ENCODE results near the gene ILDR1.
"Not testable (repeated sequence)": the region's sequence is repeated elsewhere in the genome, so short reads cannot be mapped to it uniquely, and the experiment has no call there.

ILDR1 gene

DNA sequence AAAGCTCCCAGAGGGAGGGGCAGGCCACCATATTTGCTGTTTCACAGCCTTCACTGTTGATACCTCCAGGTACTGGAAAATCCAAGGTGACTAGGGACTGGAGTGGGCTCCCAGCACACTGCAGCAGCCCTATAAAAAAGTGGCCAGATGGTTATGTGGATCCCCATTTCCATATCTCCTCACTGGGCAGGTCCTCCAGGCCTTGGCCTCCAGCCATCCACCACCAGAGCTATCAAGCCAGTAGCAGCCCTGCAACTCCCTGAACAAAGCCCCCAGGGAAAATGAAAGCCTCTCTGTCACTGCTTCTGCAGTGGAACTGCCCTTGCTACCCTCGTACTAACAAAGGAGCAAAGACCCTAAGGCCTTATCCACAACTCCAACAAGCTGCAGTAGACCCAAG is 58.4 kb downstream of the ILDR1 start:
- Mint-ChIP-seq H3K36me3 (peaks cover 32 to 54% of the 10 kb centered on the region in 2 donors), H3K9me3 (peaks cover 28 to 32% of the 10 kb centered on the region in 2 donors), H3K4me1 (peaks cover 0 to 8% of the 10 kb centered on the region in 2 donors), H3K27me3 (no peaks in the 10 kb centered on the region), H3K4me3 (no peak overlapping the region), H3K27ac (no peak overlapping the region)
- DNase-seq (no peak), ATAC-seq (replicated peaks) (no peak)

GRCh38 chr3:121962443-121962842 is 59.6 kb downstream of the ILDR1 start:
- Mint-ChIP-seq H3K4me1 (peaks cover 7 to 18% of the 10 kb centered on the region in 2 donors), H3K4me3 (no peak overlapping the region), H3K27ac (no peak overlapping the region), H3K36me3 (peaks cover 43 to 66% of the 10 kb centered on the region in 2 donors), H3K9me3 (peaks cover 28 to 34% of the 10 kb centered on the region in 2 donors), H3K27me3 (no peaks in the 10 kb centered on the region)
- no peak for ATAC-seq (replicated peaks)
- no peak for DNase-seq

DNA sequence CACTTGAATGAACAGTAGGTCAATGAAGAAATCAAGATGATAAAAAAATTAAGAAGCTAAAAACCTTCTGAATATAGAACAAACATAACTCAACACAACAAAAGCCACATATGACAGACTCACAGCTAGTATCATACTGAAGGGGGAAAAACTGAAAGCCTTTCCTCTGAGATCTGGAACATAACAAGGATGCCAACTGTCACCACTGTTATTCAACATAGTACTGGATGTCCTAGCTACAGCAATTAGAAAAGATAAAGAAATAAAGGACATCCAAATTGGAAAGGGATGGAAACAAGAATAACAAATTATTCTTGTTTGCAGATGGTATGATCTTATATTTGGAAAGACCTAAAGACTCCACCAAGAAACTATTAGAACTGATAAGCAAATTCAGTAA is 60.8 kb downstream of the ILDR1 start:
- no peak for ATAC-seq (replicated peaks)
- no peaks in the 10 kb centered on the region for H3K27me3 Mint-ChIP-seq
- H3K36me3 Mint-ChIP-seq: peaks cover 48 to 73% of the 10 kb centered on the region in 2 donors

DNA sequence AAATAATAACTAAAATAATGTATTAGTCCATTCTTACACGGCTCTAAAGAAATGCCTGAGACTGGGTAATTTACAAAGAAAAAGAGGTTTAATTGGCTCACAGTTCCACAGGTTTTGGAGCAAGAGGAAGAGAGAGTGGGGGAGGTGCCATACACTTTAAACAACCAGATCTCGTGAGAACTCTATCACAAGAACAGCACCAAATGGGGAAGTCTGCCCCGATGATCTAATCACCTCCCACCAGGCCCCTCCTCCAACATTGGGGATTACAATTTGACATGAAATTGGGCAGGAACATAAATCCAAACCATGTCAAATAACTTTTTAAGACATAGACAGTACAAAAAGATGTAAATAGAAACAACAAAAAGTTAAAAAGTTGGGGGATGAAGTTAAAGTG is 63.2 kb downstream of the ILDR1 start:
- no peaks in the 10 kb centered on the region for H3K27me3 Mint-ChIP-seq
- peak overlapping the region; percentile 48 for H3K27ac Mint-ChIP-seq
- no peak for ATAC-seq (replicated peaks)
- peaks cover 14 to 32% of the 10 kb centered on the region in 2 donors for H3K4me1 Mint-ChIP-seq
- peaks cover 59 to 76% of the 10 kb centered on the region in 2 donors for H3K36me3 Mint-ChIP-seq
- no peak for DNase-seq
- no peak overlapping the region for H3K4me3 Mint-ChIP-seq
- H3K9me3 Mint-ChIP-seq: peaks cover 13 to 19% of the 10 kb centered on the region in 2 donors

More for the DNA sequence above, 60.8 kb downstream of the ILDR1 start:
- H3K27ac Mint-ChIP-seq: no peak overlapping the region
- DNase-seq: no peak
- H3K4me1 Mint-ChIP-seq: peaks cover 12 to 29% of the 10 kb centered on the region in 2 donors
- H3K4me3 Mint-ChIP-seq: no peak overlapping the region
- H3K9me3 Mint-ChIP-seq: peaks cover 27 to 29% of the 10 kb centered on the region in 2 donors

DNA sequence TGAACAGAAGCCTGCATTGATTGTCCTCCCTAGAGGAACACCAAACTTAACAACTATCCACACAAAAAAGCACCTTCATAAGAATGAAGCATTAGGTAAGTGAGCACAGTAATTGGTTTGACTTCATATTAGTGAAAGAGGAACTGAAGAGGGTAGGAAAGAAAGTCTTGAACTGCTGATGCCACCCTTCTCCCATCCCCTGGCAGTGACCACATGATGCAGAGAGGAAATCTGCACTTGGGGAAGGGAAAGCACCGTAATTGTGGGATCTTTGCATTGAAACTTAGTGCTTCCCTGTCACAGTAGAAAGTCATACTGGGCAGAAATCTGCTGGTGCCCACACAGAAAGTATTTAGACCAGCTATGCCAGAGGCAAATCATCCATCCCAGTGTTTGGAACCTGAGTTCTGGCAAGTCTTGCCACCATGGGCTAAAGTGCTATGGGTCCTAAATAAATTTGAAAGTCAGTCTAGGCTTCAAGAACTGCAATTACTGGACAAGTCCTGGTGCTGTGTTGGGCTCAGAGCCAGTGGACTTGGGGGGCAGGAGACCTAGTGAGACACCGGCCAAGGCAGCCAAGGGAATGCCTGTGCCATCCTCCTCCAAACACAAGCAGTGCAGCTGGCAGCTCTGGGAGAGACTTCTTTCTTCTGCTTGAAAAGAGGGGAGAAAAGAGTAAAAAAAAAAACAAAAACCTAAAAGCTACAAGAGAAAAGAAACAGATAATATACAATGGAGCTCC is 64.2 kb downstream of the ILDR1 start:
- Mint-ChIP-seq H3K36me3 (peaks cover 60 to 74% of the 10 kb centered on the region in 2 donors), H3K9me3 (peaks cover 10 to 17% of the 10 kb centered on the region in 2 donors), H3K4me3 (peak overlapping the region in 1 of 2 donors; percentile 40), H3K27me3 (no peaks in the 10 kb centered on the region), H3K4me1 (peaks cover 14 to 32% of the 10 kb centered on the region in 2 donors), H3K27ac (peak overlapping the region; percentile 89)
- ATAC-seq (replicated peaks): peak; percentile 94 to 96
- DNase-seq: peak; percentile 61

- Mint-ChIP-seq H3K4me1 (peaks cover 14 to 32% of the 10 kb centered on the region in 2 donors), H3K9me3 (peaks cover 11 to 20% of the 10 kb centered on the region in 2 donors), H3K27ac (peak overlapping the region; percentile 9), H3K4me3 (no peak overlapping the region), H3K36me3 (peaks cover 66 to 77% of the 10 kb centered on the region in 2 donors), H3K27me3 (no peaks in the 10 kb centered on the region)
- no peak for DNase-seq
- ATAC-seq (replicated peaks): no peak
Measured at GRCh38 chr3:121956363-121956762, 65.7 kb downstream of the ILDR1 start.

GRCh38 chr3:121951291-121951919 is 70.6 kb downstream of the ILDR1 start:
- no peaks in the 10 kb centered on the region for H3K27me3 Mint-ChIP-seq
- H3K4me3 Mint-ChIP-seq: no peak overlapping the region
- ATAC-seq (replicated peaks): no peak
- H3K36me3 Mint-ChIP-seq: peaks cover 46 to 50% of the 10 kb centered on the region in 2 donors
- peaks cover 10 to 19% of the 10 kb centered on the region in 2 donors for H3K9me3 Mint-ChIP-seq
- DNase-seq: no peak
- peaks cover 2 to 4% of the 10 kb centered on the region in 2 donors for H3K4me1 Mint-ChIP-seq
- H3K27ac Mint-ChIP-seq: no peak overlapping the region

DNA sequence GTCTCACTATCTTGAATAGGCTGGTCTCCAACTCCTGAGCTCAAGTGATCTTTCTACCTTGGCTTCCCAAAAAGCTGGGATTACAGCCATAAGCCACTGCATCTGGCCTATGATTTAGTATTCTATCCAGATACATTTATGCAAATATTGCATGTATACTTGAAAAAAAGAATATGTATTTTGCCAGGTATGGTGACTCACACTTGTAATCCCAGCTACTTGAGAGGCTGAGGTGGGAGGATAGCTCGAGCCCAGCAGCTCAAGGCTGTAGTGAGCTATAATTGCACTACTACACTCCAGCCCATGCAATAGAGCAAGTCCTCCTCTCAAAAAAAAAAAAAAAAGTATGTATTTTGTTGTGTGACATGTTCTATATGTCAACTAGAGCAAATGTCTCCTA is 73.4 kb downstream of the ILDR1 start:
- H3K27me3 Mint-ChIP-seq: no peaks in the 10 kb centered on the region
- H3K9me3 Mint-ChIP-seq: peaks cover 8 to 16% of the 10 kb centered on the region in 2 donors
- ATAC-seq (replicated peaks): no peak
- H3K4me3 Mint-ChIP-seq: no peak overlapping the region
- no peak overlapping the region for H3K27ac Mint-ChIP-seq
- H3K4me1 Mint-ChIP-seq: no peaks in the 10 kb centered on the region
- H3K36me3 Mint-ChIP-seq: peaks cover 23 to 26% of the 10 kb centered on the region in 2 donors
- no peak for DNase-seq

- H3K36me3 Mint-ChIP-seq: peaks cover 21 to 32% of the 10 kb centered on the region in 2 donors
- DNase-seq (no peak), ATAC-seq (replicated peaks) (no peak)
- no peaks in the 10 kb centered on the region for H3K27me3 Mint-ChIP-seq
- no peak overlapping the region for H3K27ac Mint-ChIP-seq
- no peak overlapping the region for H3K4me3 Mint-ChIP-seq
- H3K4me1 Mint-ChIP-seq: no peaks in the 10 kb centered on the region
- no peaks in the 10 kb centered on the region for H3K9me3 Mint-ChIP-seq
Measured at GRCh38 chr3:121943431-121943830, 78.6 kb downstream of the ILDR1 start.

DNA sequence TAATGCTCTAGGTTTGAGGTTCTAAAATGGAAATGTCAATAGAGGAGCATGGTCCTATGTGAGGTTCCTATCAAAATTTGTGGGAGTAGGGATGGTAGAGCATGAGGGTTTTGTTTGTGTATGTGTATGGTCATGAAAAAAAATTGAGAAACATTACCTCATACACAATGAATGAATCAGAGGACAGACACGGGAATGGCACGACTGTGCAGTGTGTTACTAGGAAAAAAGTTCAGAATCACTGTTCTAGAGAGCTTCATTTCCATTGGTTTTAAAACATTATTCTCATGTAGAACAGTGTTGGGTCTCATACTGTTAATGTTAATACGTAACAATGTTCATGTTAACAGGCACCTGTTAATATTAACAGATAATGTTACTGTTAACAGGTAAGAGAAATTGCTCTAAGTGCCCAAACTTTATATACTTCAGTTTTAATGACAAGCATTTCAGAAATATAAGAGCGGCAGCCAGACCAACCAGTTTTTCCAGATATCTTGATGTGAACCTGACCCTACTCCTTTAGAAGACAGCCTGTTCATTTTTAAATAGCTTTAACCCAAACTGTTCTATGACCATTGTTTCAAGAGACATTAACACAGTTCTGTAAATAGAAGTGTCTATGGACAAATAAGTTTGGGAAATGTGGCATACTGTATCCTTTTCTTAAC is 79.8 kb downstream of the ILDR1 start:
- H3K4me3 Mint-ChIP-seq: no peak overlapping the region
- ATAC-seq (replicated peaks): no peak
- H3K27ac Mint-ChIP-seq: no peak overlapping the region
- no peaks in the 10 kb centered on the region for H3K4me1 Mint-ChIP-seq
- H3K9me3 Mint-ChIP-seq: no peaks in the 10 kb centered on the region
- H3K27me3 Mint-ChIP-seq: no peaks in the 10 kb centered on the region
- H3K36me3 Mint-ChIP-seq: peaks cover 22 to 34% of the 10 kb centered on the region in 2 donors
- DNase-seq: no peak

GRCh38 chr3:121941592-121941991 is 80.5 kb downstream of the ILDR1 start:
- Mint-ChIP-seq H3K4me1 (no peaks in the 10 kb centered on the region), H3K9me3 (no peaks in the 10 kb centered on the region), H3K36me3 (peaks cover 22 to 34% of the 10 kb centered on the region in 2 donors), H3K27ac (no peak overlapping the region), H3K4me3 (no peak overlapping the region), H3K27me3 (no peaks in the 10 kb centered on the region)
- ATAC-seq (replicated peaks) (no peak), DNase-seq (no peak)

- H3K27me3 Mint-ChIP-seq; ATAC-seq (replicated peaks); H3K4me3 Mint-ChIP-seq; DNase-seq; H3K27ac Mint-ChIP-seq; H3K4me1 Mint-ChIP-seq; H3K9me3 Mint-ChIP-seq: not testable (repeated sequence)
- H3K36me3 Mint-ChIP-seq: peaks cover 26 to 40% of the 10 kb centered on the region in 2 donors
Measured at GRCh38 chr3:121938141-121938855, 83.7 kb downstream of the ILDR1 start.

Measured in stimulated activated naive B cell treated with anti-CD40 and anti-IgM and Interleukin-4, amounts not matched to agents 10 μg/mL and 1 μg/mL and 100 μg/mL, for 72 hours (primary cell).